ENCODE measurements around the gene AK4.
"Not testable (repeated sequence)": the region's sequence is repeated elsewhere in the genome, so short reads cannot be mapped to it uniquely, and the experiment has no call there.

The AK4 gene

DNA sequence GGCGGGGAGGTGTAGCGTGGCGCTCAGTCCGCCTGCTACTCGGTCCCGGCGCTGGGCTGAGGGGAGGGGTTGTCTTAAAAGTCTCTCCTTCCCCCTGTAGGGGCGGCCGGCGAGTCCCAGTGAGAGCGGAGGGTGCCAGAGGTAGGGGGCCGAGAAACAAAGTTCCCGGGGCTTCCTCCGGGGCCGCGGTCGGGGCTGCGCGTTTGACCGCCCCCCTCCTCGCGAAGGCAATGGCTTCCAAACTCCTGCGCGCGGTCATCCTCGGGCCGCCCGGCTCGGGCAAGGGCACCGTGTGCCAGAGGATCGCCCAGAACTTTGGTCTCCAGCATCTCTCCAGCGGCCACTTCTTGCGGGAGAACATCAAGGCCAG lies at the start of gene AK4:
TSS of gene AK4 (plus strand) at position 26 of the 370 bp plus-strand sequence. CDS start at position 231, 205 bp downstream.
- not testable (repeated sequence) for H4K20me1 ChIP-seq (ENCODE audit: insufficient read depth, low read length); H3K9ac ChIP-seq (ENCODE audit: low read depth, low read length); H3K4me3 ChIP-seq (ENCODE audit: low read depth in 1 of 2, low read length in 2 of 2); DNase-seq; ATAC-seq (ENCODE audit: insufficient read depth, low read depth); H3K27me3 ChIP-seq (ENCODE audit: insufficient read depth, low read length, poor library complexity); H3K4me1 ChIP-seq (ENCODE audit: insufficient read depth, low read length); H2AFZ ChIP-seq (ENCODE audit: low read depth, low read length); H3K9me3 ChIP-seq (ENCODE audit: insufficient read depth, low read length, severe bottlenecking); H3K79me2 ChIP-seq (ENCODE audit: insufficient read depth, low read length); H3K27ac ChIP-seq (ENCODE audit: low read length); H3K36me3 ChIP-seq (ENCODE audit: insufficient read depth, low read length); H3K4me2 ChIP-seq (ENCODE audit: insufficient read depth, low read length)

DNA sequence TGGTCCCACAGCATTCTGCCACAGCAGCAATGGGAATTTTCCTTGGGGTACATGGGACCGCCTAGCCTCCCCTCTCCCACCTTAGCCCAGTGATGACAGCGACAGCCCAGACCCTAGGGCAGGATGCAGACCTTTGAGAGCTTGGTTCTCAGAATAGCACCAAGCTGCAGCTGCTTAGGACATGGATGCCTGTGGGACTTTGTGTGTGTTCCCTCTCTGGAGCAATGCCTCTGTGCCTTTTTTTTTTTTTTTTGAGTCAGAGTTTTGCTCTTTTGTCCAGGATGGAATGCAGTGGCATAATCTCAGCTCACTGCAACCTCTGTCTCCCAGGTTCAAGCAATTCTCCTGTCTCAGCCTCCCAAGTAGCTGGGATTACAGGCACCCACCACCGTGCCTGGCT lies 44.2 kb upstream of the AK4 start:
- no peak overlapping the region for H3K4me2 ChIP-seq (ENCODE audit: insufficient read depth, low read length)
- no peak overlapping the region for H2AFZ ChIP-seq (ENCODE audit: low read depth, low read length)
- no peaks in the 10 kb centered on the region for H3K36me3 ChIP-seq (ENCODE audit: insufficient read depth, low read length)
- no peaks in the 10 kb centered on the region for H3K9me3 ChIP-seq (ENCODE audit: insufficient read depth, low read length, severe bottlenecking)
- no peak for TF ChIP-seq EZH2 (IDR thresholded peaks at IDR 0.05; ENCODE audit: borderline replicate concordance, low read depth, low read length, severe bottlenecking)
- TF ChIP-seq, protein P1, sequence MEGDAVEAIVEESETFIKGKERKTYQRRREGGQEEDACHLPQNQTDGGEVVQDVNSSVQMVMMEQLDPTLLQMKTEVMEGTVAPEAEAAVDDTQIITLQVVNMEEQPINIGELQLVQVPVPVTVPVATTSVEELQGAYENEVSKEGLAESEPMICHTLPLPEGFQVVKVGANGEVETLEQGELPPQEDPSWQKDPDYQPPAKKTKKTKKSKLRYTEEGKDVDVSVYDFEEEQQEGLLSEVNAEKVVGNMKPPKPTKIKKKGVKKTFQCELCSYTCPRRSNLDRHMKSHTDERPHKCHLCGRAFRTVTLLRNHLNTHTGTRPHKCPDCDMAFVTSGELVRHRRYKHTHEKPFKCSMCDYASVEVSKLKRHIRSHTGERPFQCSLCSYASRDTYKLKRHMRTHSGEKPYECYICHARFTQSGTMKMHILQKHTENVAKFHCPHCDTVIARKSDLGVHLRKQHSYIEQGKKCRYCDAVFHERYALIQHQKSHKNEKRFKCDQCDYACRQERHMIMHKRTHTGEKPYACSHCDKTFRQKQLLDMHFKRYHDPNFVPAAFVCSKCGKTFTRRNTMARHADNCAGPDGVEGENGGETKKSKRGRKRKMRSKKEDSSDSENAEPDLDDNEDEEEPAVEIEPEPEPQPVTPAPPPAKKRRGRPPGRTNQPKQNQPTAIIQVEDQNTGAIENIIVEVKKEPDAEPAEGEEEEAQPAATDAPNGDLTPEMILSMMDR (IDR thresholded peaks at IDR 0.05; ENCODE audit: borderline replicate concordance, extremely low read depth, low read length, poor library complexity, severe bottlenecking): no peak
- no peak for DNase-seq
- no peaks in the 10 kb centered on the region for H3K27me3 ChIP-seq (ENCODE audit: insufficient read depth, low read length, poor library complexity)
- ATAC-seq (ENCODE audit: insufficient read depth, low read depth): no peak
- H3K79me2 ChIP-seq (ENCODE audit: insufficient read depth, low read length): no peaks in the 10 kb centered on the region
- no peak overlapping the region for H3K9ac ChIP-seq (ENCODE audit: low read depth, low read length)
- H4K20me1 ChIP-seq (ENCODE audit: insufficient read depth, low read length): no peaks in the 10 kb centered on the region
- H3K4me3 ChIP-seq (ENCODE audit: low read depth in 1 of 2, low read length in 2 of 2): no peak overlapping the region
- no peak overlapping the region for H3K27ac ChIP-seq (ENCODE audit: low read length)
- no peaks in the 10 kb centered on the region for H3K4me1 ChIP-seq (ENCODE audit: insufficient read depth, low read length)

DNA sequence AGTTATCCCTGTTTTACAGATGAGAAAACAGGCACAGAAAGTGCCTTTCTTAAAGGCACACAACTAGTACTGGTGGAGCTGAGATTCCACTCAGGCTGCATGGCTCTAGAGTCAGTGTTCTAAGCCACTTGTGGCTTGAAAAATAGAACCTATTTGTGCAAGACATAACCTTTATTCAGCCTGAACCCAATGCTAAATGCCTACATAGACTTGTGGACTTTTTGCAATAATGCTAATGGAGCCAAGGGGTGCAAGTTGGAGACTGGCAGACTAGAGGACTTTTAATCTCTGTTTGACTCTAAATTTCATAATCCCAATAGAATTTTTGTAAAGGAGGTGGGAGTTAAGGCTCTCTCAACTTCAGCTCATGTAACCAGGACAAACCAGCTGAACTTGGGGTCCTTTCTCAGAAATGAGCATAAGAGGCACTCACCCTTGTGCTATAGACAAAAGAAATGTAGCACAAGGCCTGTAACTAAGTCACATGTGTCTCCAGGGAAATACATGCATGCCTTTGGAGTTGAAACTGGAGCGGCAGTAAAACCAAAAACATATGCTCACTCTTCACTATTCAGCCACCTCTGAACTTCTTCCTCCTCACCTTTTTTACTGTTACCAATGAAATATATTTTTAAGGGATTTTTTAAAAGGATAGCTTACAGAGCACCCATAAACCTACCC lies 43.0 kb upstream of the AK4 start:
- no peaks in the 10 kb centered on the region for H3K4me1 ChIP-seq (ENCODE audit: insufficient read depth, low read length)
- ATAC-seq (ENCODE audit: insufficient read depth, low read depth) (no peak), DNase-seq (no peak)
- H3K9ac ChIP-seq (ENCODE audit: low read depth, low read length): no peak overlapping the region
- H4K20me1 ChIP-seq (ENCODE audit: insufficient read depth, low read length): no peaks in the 10 kb centered on the region
- H3K9me3 ChIP-seq (ENCODE audit: insufficient read depth, low read length, severe bottlenecking): no peaks in the 10 kb centered on the region
- no peak overlapping the region for H3K27ac ChIP-seq (ENCODE audit: low read length)
- no peaks in the 10 kb centered on the region for H3K27me3 ChIP-seq (ENCODE audit: insufficient read depth, low read length, poor library complexity)
- H3K79me2 ChIP-seq (ENCODE audit: insufficient read depth, low read length): no peaks in the 10 kb centered on the region
- no peak overlapping the region for H3K4me3 ChIP-seq (ENCODE audit: low read depth in 1 of 2, low read length in 2 of 2)
- no peak for TF ChIP-seq EZH2 (IDR thresholded peaks at IDR 0.05; ENCODE audit: borderline replicate concordance, low read depth, low read length, severe bottlenecking)
- TF ChIP-seq, protein P1 (IDR thresholded peaks at IDR 0.05; ENCODE audit: borderline replicate concordance, extremely low read depth, low read length, poor library complexity, severe bottlenecking): no peak
- H2AFZ ChIP-seq (ENCODE audit: low read depth, low read length): no peak overlapping the region
- H3K4me2 ChIP-seq (ENCODE audit: insufficient read depth, low read length): no peak overlapping the region
- no peaks in the 10 kb centered on the region for H3K36me3 ChIP-seq (ENCODE audit: insufficient read depth, low read length)

DNA sequence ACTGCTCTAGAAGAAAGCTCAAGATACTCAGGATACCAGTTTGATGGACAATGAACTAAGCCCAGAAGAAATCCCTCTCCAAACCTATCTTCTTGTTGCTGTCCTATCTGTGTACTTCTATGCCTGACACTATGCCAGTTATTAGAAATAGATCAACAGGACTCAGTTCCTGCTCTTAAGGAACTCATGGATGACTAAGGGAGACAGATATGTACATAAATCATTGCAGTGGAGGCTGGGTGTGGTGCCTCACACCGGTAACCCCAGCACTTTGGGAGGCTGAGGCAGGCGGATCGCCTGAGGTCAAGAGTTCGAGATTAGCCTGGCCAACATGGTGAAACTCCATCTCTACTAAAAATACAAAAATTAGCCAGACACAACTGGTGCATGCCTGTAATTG lies 42.4 kb upstream of the AK4 start:
- TF ChIP-seq EZH2 (IDR thresholded peaks at IDR 0.05; ENCODE audit: borderline replicate concordance, low read depth, low read length, severe bottlenecking): no peak
- TF ChIP-seq, protein P1 (IDR thresholded peaks at IDR 0.05; ENCODE audit: borderline replicate concordance, extremely low read depth, low read length, poor library complexity, severe bottlenecking): no peak
- DNase-seq (no peak), ATAC-seq (ENCODE audit: insufficient read depth, low read depth) (no peak)
- Histone ChIP-seq H3K27ac (ENCODE audit: low read length) (no peak overlapping the region), H4K20me1 (ENCODE audit: insufficient read depth, low read length) (no peaks in the 10 kb centered on the region), H3K27me3 (ENCODE audit: insufficient read depth, low read length, poor library complexity) (no peaks in the 10 kb centered on the region), H3K4me2 (ENCODE audit: insufficient read depth, low read length) (no peak overlapping the region), H3K4me1 (ENCODE audit: insufficient read depth, low read length) (no peaks in the 10 kb centered on the region), H3K36me3 (ENCODE audit: insufficient read depth, low read length) (no peaks in the 10 kb centered on the region), H3K9me3 (ENCODE audit: insufficient read depth, low read length, severe bottlenecking) (no peaks in the 10 kb centered on the region), H3K4me3 (ENCODE audit: low read depth in 1 of 2, low read length in 2 of 2) (no peak overlapping the region), H3K9ac (ENCODE audit: low read depth, low read length) (no peak overlapping the region), H2AFZ (ENCODE audit: low read depth, low read length) (no peak overlapping the region), H3K79me2 (ENCODE audit: insufficient read depth, low read length) (no peaks in the 10 kb centered on the region)

Measured in DND-41 (cell line).